Measurements from ENCODE around the gene FMNL2. TPM values are rescaled to one million over a fixed set of nuclear protein-coding genes. Genes with fewer than 3 reads are reported as not detected.

The FMNL2 gene
- total and polyA plus RNA-seq, 2 experiments from 2014 or later, result 16.5 to 45.4 TPM

DNA sequence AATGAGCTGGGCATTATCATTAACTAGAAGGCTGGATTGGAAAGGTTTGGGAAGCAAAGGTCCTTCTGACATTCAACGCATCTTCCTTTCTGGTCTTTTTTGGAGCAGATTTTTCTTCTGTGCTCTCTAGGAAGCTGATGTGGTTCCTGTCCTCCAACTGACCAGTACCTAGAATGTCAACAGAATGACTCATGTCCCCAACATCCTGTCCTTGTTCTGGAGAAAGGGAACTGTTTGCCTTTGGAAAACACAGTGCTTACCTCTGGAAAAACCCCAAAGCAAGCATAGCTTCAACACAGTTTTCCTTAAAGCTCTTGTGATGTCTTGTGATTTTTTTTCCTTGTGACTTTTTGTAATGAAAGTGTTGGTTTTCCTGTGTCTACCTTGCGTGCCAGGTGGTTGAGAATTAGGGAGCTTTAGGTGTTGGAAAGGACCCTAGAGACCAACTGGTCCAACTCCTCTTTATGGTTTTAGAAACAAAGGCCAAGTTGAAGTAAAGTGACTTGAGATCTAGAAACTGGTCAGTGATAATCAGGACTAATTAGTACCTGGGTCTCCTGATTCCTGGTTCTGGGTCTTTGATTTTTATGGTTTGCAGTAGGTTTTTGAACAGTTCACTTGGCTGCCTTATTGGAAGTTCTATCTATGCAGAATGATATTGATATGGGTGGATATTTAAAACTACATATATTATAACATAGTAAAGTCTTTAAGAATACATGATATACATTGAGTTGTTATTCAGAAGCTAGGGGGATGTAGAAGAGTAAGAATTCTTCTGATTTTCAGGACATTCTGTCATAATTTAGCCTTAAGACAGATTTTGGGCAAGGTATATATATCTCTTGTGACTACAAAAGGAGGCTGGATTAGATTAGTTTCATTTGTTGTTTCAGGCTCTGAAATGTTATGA, 70.5 kb downstream of the FMNL2 start:
- TF ChIP-seq, protein P1, sequence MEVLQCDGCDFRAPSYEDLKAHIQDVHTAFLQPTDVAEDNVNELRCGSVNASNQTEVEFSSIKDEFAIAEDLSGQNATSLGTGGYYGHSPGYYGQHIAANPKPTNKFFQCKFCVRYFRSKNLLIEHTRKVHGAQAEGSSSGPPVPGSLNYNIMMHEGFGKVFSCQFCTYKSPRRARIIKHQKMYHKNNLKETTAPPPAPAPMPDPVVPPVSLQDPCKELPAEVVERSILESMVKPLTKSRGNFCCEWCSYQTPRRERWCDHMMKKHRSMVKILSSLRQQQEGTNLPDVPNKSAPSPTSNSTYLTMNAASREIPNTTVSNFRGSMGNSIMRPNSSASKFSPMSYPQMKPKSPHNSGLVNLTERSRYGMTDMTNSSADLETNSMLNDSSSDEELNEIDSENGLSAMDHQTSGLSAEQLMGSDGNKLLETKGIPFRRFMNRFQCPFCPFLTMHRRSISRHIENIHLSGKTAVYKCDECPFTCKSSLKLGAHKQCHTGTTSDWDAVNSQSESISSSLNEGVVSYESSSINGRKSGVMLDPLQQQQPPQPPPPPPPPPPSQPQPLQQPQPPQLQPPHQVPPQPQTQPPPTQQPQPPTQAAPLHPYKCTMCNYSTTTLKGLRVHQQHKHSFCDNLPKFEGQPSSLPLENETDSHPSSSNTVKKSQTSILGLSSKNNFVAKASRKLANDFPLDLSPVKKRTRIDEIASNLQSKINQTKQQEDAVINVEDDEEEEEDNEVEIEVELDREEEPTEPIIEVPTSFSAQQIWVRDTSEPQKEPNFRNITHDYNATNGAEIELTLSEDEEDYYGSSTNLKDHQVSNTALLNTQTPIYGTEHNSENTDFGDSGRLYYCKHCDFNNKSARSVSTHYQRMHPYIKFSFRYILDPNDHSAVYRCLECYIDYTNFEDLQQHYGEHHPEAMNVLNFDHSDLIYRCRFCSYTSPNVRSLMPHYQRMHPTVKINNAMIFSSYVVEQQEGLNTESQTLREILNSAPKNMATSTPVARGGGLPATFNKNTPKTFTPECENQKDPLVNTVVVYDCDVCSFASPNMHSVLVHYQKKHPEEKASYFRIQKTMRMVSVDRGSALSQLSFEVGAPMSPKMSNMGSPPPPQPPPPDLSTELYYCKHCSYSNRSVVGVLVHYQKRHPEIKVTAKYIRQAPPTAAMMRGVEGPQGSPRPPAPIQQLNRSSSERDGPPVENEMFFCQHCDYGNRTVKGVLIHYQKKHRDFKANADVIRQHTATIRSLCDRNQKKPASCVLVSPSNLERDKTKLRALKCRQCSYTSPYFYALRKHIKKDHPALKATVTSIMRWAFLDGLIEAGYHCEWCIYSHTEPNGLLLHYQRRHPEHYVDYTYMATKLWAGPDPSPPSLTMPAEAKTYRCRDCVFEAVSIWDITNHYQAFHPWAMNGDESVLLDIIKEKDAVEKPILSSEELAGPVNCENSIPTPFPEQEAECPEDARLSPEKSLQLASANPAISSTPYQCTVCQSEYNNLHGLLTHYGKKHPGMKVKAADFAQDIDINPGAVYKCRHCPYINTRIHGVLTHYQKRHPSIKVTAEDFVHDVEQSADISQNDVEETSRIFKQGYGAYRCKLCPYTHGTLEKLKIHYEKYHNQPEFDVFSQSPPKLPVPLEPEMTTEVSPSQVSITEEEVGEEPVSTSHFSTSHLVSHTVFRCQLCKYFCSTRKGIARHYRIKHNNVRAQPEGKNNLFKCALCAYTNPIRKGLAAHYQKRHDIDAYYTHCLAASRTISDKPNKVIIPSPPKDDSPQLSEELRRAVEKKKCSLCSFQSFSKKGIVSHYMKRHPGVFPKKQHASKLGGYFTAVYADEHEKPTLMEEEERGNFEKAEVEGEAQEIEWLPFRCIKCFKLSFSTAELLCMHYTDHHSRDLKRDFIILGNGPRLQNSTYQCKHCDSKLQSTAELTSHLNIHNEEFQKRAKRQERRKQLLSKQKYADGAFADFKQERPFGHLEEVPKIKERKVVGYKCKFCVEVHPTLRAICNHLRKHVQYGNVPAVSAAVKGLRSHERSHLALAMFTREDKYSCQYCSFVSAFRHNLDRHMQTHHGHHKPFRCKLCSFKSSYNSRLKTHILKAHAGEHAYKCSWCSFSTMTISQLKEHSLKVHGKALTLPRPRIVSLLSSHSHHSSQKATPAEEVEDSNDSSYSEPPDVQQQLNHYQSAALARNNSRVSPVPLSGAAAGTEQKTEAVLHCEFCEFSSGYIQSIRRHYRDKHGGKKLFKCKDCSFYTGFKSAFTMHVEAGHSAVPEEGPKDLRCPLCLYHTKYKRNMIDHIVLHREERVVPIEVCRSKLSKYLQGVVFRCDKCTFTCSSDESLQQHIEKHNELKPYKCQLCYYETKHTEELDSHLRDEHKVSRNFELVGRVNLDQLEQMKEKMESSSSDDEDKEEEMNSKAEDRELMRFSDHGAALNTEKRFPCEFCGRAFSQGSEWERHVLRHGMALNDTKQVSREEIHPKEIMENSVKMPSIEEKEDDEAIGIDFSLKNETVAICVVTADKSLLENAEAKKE (CRISPR knock-in tag; IDR thresholded peaks at IDR 0.05), result no peak
- TF ChIP-seq ZNF114 (CRISPR knock-in tag; IDR thresholded peaks at IDR 0.05), result no peak
- no peak for TF ChIP-seq ETS1 (IDR thresholded peaks at IDR 0.05)
- Histone ChIP-seq H3K4me2 (0 out of 2 replicates have a peak overlapping the region, but pooled peaks have one; percentile 19), H3K4me3 (no peak overlapping the region), H3K27me3 (ENCODE audit: insufficient read depth) (no peaks in the 10 kb centered on the region), H3K36me3 (ENCODE audit: insufficient read depth) (no peaks in the 10 kb centered on the region), H3K4me1 (ENCODE audit: insufficient read depth) (peaks cover 54% of the 10 kb centered on the region), H3K27ac (ENCODE audit: low read depth) (no peak overlapping the region), H3F3A (replicated peaks; ENCODE audit: low read depth) (no peaks in the 10 kb centered on the region), H4K20me1 (replicated peaks; ENCODE audit: insufficient read depth) (peaks cover 26% of the 10 kb centered on the region; the same call in 1 of the 2 replicates), H2AFZ (no peak overlapping the region), H3K9me2 (ENCODE audit: insufficient read depth) (no peaks in the 10 kb centered on the region), H3K79me2 (replicated peaks; ENCODE audit: insufficient read depth) (peaks cover 95% of the 10 kb centered on the region)
- Mint-ChIP-seq H3K36me3 (ENCODE audit: low read depth) (no peaks in the 10 kb centered on the region), H3K4me3 (no peak overlapping the region), H3K27me3 (ENCODE audit: insufficient read depth, low read depth, poor library complexity) (peaks cover 5% of the 10 kb centered on the region), H3K9me3 (no peaks in the 10 kb centered on the region), H3K4me1 (peaks cover 77% of the 10 kb centered on the region), H3K27ac (peak overlapping the region; percentile 45; the same call in 1 of the 2 replicates)
- DNase-seq (ENCODE audit: low spot score), result no peak
- no peak for ATAC-seq
